Uterus (tissue), 2 donors: ENCODE data around the gene CTBP1.

Experiments
- POLR2A ChIP-seq, 2 donors: fragments of 450-650 bp; IDR thresholded peaks; one replicate each; pipeline ENCODE4 v1.6.1; 2016; ENCODE audit warnings: antibody characterized with exemption in 2 of 2, mild to moderate bottlenecking in 1 of 2, moderate library complexity in 1 of 2
- TF ChIP-seq, protein P1 (sequence below), 4 experiments: fragments of 200-600 bp in 2 of 4; fragments of 450-650 bp in 2 of 4; sonication (generic) in 2 of 4; IDR thresholded peaks; one replicate each; pipeline ENCODE4 v1.5.1; 2016 to 2019; ENCODE audit warnings: antibody characterized with exemption in 4 of 4, mild to moderate bottlenecking in 2 of 4, moderate library complexity in 1 of 4

DNA sequence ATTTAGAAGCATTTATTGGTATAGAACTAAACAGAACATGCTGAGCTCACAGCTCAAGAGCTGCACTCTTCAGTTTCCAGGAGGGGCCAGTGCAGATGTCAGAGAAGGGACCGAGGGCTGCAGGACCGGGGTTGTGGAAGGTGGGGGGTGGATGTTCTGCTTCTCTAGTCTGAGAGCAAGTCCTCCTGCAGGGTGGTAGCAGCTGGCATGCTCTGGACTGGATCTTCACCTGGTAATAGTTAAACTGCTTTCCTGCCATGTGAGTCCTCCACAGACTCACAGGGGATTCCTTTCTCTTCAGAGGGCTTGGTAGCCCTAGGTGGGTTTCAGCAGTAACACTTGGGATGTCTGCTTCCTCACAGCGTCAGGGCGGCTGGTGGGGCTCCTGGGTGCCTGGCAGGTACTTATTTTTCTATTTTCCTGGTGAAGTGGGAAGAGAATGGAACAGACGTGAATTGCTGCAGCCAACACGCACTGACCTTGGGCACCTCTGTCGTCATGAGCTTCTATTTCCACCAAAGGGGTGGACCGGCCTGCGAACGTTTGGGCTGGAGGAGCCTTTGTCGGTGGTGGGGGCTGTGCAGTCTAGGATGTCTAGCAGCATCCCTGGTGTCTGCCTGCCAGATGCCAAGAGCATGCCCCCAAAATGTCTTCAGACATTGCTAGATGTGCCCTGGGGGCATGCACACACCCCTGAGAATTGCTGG, 43.2 kb upstream of the CTBP1 start:
- TF ChIP-seq, protein P1, sequence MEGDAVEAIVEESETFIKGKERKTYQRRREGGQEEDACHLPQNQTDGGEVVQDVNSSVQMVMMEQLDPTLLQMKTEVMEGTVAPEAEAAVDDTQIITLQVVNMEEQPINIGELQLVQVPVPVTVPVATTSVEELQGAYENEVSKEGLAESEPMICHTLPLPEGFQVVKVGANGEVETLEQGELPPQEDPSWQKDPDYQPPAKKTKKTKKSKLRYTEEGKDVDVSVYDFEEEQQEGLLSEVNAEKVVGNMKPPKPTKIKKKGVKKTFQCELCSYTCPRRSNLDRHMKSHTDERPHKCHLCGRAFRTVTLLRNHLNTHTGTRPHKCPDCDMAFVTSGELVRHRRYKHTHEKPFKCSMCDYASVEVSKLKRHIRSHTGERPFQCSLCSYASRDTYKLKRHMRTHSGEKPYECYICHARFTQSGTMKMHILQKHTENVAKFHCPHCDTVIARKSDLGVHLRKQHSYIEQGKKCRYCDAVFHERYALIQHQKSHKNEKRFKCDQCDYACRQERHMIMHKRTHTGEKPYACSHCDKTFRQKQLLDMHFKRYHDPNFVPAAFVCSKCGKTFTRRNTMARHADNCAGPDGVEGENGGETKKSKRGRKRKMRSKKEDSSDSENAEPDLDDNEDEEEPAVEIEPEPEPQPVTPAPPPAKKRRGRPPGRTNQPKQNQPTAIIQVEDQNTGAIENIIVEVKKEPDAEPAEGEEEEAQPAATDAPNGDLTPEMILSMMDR (IDR thresholded peaks at IDR 0.05) = no peak
- TF ChIP-seq POLR2A (IDR thresholded peaks at IDR 0.05) = no peak
